Measurements from ENCODE around the gene ATF2. TPM values are rescaled to one million over a fixed set of nuclear protein-coding genes. Genes with fewer than 3 reads are reported as not detected.

The ATF2 gene
- total and polyA plus RNA-seq, 2 of the 13 experiments (the other 11 are each of a cell fraction or from before 2014, with no cell fraction given): 91.6 to 95.1 TPM

DNA sequence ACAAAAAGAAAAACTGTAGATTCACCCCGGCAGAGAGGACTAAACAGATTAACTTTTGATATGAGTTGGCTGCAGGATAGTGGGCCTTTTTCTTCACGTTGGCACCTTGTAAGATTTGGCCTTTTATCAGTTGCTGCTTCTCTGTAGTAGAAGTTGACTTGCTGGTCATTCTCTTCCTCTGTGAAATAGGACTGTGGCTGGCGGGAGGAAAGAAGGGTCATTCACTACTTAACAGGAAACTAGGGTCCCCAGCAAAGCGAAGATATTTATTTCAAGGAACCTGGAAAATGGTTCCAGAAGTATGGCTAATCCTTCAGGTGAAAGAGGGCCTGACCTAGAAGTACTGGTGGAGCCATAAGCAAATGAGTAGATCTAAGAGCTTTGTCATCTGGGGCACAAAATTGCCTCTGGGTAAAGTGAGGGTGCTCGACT is 13.9 kb upstream of the ATF2 start (continued):
- TF ChIP-seq HNRNPK (IDR thresholded peaks at IDR 0.05; ENCODE audit: low read depth, low read length, poor library complexity, severe bottlenecking) (no peak), ZNF224 (CRISPR knock-in tag; IDR thresholded peaks at IDR 0.05) (no peak), ZNF550 (CRISPR knock-in tag; IDR thresholded peaks at IDR 0.05; ENCODE audit: borderline replicate concordance) (no peak), HCFC1 (IDR thresholded peaks at IDR 0.05; ENCODE audit: low read depth, low read length) (no peak), ZNF24 (IDR thresholded peaks at IDR 0.05) (peak; percentile 34; the same call in 1 of the 2 replicates), ZFP37 (CRISPR knock-in tag; IDR thresholded peaks at IDR 0.05; ENCODE audit: borderline replicate concordance) (no peak), ZMYM3 (CRISPR knock-in tag; IDR thresholded peaks at IDR 0.05) (no peak), MIER2 (CRISPR knock-in tag; IDR thresholded peaks at IDR 0.05) (no peak), PRPF4 (IDR thresholded peaks at IDR 0.05; ENCODE audit: low read depth, low read length, poor library complexity, severe bottlenecking) (no peak), ZNF558 (CRISPR knock-in tag; IDR thresholded peaks at IDR 0.05; ENCODE audit: borderline replicate concordance) (0 out of 2 replicates have a peak, but pooled peaks have one; percentile 42), KLF9 (CRISPR knock-in tag; IDR thresholded peaks at IDR 0.05; ENCODE audit: low read depth) (no peak)
- TF ChIP-seq, protein P1, sequence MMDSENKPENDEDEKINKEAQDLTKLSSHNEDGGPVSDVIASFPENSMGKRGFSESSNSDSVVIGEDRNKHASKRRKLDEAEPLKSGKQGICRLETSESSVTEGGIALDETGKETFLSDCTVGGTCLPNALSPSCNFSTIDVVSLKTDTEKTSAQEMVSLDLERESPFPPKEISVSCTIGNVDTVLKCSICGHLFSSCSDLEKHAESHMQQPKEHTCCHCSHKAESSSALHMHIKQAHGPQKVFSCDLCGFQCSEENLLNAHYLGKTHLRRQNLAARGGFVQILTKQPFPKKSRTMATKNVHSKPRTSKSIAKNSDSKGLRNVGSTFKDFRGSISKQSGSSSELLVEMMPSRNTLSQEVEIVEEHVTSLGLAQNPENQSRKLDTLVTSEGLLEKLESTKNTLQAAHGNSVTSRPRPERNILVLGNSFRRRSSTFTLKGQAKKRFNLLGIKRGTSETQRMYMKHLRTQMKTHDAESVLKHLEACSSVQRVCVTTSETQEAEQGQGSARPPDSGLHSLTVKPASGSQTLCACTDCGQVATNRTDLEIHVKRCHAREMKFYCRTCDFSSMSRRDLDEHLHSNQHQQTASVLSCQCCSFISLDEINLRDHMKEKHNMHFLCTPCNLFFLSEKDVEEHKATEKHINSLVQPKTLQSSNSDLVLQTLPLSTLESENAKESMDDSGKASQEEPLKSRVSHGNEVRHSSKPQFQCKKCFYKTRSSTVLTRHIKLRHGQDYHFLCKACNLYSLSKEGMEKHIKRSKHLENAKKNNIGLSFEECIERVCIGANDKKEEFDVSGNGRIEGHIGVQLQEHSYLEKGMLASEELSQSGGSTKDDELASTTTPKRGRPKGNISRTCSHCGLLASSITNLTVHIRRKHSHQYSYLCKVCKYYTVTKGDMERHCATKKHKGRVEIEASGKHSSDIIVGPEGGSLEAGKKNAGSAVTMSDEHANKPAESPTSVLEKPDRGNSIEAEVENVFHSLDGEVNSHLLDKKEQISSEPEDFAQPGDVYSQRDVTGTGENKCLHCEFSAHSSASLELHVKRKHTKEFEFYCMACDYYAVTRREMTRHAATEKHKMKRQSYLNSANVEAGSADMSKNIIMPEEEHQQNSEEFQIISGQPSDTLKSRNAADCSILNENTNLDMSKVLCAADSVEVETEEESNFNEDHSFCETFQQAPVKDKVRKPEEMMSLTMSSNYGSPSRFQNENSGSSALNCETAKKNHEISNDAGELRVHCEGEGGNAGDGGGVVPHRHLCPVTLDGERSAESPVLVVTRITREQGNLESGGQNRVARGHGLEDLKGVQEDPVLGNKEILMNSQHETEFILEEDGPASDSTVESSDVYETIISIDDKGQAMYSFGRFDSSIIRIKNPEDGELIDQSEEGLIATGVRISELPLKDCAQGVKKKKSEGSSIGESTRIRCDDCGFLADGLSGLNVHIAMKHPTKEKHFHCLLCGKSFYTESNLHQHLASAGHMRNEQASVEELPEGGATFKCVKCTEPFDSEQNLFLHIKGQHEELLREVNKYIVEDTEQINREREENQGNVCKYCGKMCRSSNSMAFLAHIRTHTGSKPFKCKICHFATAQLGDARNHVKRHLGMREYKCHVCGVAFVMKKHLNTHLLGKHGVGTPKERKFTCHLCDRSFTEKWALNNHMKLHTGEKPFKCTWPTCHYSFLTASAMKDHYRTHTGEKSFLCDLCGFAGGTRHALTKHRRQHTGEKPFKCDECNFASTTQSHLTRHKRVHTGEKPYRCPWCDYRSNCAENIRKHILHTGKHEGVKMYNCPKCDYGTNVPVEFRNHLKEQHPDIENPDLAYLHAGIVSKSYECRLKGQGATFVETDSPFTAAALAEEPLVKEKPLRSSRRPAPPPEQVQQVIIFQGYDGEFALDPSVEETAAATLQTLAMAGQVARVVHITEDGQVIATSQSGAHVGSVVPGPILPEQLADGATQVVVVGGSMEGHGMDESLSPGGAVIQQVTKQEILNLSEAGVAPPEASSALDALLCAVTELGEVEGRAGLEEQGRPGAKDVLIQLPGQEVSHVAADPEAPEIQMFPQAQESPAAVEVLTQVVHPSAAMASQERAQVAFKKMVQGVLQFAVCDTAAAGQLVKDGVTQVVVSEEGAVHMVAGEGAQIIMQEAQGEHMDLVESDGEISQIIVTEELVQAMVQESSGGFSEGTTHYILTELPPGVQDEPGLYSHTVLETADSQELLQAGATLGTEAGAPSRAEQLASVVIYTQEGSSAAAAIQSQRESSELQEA (CRISPR knock-in tag; IDR thresholded peaks at IDR 0.05; ENCODE audit: not compliant biosample characterization): no peak
- TF ChIP-seq, protein P2, sequence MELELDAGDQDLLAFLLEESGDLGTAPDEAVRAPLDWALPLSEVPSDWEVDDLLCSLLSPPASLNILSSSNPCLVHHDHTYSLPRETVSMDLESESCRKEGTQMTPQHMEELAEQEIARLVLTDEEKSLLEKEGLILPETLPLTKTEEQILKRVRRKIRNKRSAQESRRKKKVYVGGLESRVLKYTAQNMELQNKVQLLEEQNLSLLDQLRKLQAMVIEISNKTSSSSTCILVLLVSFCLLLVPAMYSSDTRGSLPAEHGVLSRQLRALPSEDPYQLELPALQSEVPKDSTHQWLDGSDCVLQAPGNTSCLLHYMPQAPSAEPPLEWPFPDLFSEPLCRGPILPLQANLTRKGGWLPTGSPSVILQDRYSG (CRISPR knock-in tag; IDR thresholded peaks at IDR 0.05): no peak
- TF ChIP-seq, protein P3, sequence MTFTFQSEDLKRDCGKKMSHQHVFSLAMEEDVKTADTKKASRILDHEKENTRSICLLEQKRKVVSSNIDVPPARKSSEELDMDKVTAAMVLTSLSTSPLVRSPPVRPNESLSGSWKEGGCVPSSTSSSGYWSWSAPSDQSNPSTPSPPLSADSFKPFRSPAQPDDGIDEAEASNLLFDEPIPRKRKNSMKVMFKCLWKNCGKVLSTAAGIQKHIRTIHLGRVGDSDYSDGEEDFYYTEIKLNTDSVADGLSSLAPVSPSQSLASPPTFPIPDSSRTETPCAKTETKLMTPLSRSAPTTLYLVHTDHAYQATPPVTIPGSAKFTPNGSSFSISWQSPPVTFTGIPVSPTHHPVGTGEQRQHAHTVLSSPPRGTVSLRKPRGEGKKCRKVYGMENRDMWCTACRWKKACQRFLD (CRISPR knock-in tag; IDR thresholded peaks at IDR 0.05; ENCODE audit: borderline replicate concordance): no peak
- TF ChIP-seq, protein P4, sequence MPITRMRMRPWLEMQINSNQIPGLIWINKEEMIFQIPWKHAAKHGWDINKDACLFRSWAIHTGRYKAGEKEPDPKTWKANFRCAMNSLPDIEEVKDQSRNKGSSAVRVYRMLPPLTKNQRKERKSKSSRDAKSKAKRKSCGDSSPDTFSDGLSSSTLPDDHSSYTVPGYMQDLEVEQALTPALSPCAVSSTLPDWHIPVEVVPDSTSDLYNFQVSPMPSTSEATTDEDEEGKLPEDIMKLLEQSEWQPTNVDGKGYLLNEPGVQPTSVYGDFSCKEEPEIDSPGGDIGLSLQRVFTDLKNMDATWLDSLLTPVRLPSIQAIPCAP (CRISPR knock-in tag; IDR thresholded peaks at IDR 0.05; ENCODE audit: low read depth): no peak

All from HepG2 (cell line).